ENCODE data around the gene GPRC5A.

GPRC5A gene

DNA sequence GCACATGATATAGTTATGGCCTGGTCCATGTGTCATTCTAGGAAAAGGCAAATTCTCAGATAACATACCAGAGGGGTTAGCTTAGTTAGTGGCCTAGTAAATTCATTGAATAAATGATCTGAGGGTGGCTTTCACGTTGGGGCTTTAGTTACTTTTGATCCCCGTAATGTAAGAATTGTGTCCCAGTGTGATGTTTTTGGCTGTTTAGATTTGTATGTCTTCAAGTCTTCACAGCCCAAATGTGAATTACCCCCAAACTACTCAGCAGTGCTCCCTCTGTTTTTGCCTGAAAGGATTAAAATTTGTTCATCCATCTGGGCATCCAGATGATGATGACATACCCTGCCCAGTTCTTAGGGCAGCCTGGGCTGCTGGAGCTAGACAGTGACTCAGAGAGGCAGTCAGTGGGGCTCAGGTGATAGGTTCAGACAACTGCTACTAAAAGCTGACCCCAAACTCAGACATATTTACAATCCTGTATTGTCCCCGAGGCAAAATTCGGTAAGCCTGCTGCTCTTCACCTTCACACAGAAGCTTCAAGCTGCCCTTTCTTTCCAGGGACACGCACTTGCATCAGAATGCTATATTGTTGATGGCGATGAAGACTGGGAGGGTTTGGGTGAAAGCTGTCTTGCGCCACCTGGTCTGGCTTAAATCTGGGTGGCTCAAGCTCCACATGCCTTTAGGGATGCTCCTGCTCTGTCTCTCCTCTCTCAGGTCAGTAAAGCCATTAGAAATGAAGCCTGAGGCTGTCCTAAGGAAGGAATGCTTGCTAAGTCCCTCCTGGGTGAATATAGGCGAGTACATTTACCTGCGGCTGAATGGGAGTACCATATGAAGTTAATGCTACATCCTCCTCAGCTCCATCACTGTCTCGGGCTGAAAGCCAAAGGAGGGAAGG, 50.3 kb downstream of the GPRC5A start:
- DNase-seq (ENCODE audit: low read depth in 2 of 2), result no peak

DNA sequence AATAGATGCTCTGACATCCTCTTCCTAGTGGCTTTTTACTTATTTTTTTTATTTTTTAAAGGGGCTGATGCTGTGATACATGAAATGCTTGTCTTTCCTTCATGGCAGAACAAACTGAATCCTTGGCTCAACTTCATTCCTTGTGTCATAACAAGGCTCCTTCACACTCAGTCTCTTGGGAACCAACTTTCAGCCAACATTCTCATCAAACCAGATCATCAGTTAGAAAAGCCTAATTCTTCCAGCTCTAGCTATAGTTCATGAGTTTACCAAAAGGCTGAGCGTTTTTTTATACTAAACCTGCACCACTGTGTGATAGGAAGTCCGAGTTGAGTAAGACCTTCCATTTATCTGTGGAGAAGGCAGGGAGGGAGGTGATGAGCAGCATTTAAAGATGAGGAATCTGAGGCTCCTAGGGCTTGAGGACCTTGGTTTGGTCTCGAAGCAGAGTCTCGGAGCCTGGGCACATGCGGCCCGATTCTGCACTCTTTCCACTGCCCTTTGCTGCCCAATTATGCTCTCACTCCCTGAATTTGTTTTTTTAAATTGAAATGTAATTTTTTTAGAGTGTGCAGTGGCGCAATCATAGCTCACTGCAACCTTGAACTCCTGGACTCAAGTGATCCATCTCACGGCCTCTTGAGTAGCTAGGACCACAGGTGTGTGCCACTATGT, 52.4 kb downstream of the GPRC5A start:
- no peak for DNase-seq (ENCODE audit: low read depth in 2 of 2)

DNA sequence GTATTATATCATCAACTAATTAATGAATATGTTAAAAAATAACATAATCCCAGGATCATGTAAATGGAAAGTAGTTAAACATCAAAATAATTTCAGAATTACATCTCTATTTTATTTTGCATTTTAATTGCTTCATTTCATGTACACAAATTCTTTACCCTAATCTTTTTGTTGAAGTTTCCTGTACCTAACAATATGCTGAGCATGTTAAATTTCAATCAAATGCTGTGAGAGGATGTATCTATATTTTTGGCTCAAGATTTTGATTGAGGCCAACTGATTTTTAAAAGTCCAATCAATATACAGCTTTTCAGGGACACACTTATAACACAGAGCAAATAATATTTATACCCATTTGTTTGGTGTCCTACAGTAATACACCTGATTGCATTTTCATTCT, 54.2 kb downstream of the GPRC5A start:
- DNase-seq (ENCODE audit: low read depth in 2 of 2), result no peak

DNA sequence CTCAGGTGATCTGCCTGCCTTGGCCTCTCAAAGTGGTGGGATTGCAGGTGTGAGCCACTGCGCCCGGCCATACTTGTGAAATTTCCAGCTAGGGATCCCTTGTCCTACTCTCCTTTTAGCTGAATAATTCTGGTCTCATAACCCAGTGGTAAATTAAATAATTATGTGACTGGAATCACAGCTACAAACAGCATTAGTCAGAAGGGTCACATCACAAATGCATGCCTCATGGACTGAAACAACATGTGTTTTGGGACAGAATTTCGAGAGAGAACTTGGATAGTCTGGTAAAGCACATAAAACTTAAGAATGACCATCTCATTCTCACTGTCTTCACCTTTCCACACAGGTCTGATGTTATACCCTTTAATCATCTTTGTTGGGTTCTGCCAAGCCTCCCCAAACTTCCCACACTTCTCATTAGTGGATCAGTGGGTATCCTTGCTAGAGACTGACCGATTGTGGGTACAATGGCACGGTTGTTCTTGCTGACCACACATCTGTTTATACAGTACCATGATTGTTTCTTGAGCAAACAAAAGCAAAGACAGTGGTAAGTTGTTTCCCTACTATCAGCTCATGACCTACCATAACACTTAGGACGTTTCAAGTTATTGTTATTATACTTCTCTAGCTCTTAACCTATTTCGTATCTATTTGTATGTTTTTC, 55.5 kb downstream of the GPRC5A start:
- DNase-seq (ENCODE audit: low read depth in 2 of 2), result no peak

DNA sequence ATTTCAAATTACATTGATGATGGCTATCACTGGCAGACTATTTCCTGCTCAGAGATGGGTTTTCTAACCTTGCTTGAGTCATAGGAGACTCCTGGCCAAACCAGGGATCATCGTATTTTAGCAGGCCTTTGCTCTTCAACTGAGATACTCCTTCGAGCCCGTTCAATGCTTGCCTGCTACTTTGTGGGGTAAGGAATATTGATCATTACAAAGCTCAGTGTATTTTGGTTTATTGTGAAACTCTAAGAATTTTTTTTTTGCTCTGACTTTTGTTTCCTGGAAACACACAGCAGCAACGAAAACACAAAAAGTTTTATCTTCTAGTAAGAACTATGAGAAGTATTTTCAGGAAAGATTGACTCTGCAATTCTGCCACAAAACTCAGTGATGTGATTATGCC, 56.5 kb downstream of the GPRC5A start:
- no peak for DNase-seq (ENCODE audit: low read depth in 2 of 2)

DNA sequence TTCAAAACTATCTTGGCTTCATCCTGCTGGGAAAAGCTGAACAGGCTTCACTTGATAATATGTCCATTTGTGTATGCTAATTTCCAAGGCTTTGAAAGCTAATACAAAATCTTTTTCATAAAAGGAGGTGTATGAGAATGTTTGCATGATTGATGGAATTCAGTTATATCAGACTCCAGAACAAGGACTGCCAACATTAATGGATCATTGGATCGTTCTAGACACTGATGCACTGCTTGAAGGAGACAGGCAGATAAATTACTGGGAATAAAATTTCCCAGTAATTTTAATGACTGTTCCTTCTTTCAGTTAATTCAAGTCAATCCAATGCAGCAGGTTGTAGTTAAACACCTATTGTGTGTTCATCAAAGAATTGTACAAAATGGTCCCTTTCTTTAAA, 60.1 kb downstream of the GPRC5A start:
- no peak for DNase-seq (ENCODE audit: low read depth in 2 of 2)

DNA sequence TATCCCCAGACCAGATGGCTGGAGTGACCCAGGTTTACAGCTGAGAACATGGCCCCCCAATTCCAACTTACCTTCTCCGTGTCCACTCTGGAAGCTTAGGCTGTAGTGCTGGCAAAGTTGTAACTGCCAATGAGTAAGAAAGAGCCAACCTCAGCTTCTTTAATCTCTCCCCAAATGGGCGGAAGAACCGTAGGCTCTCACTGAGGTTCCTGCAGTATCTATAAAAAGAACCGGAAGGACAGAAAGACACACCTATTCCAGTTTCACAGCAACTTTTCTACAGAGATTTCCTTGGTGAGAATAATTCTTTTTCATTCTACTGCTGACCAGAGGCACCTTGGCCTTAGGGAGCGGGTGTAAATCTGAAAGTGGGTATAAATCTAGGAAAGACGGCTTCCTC, 60.7 kb downstream of the GPRC5A start, which contains the start of gene GPRC5D:
Gene GPRC5D (minus strand): TSS at position 135 of the 400 bp plus-strand sequence. CDS start 1,786 bp downstream, outside the sequence.
- DNase-seq (ENCODE audit: low read depth in 2 of 2), result no peak

DNA sequence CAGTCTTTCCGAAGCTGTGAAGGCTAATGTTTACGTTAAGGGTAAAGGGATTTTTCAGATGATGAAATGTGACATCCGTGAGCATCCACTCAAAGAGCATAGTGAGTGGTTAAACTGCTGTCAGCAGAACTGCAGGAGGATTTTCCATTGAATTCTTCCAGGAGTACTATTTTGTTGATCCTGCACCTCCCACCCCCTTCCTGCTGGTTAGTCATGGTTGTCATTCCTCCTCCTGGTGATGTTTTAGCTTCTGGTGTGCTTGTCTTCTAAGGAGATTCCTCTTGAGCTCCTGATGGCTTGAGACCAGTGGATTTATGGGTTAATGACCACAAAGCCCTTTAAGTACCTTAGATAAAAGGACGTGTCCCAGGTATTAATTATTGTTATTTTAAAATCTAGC, 63.0 kb downstream of the GPRC5A start:
- no peak for DNase-seq (ENCODE audit: low read depth in 2 of 2)

DNA sequence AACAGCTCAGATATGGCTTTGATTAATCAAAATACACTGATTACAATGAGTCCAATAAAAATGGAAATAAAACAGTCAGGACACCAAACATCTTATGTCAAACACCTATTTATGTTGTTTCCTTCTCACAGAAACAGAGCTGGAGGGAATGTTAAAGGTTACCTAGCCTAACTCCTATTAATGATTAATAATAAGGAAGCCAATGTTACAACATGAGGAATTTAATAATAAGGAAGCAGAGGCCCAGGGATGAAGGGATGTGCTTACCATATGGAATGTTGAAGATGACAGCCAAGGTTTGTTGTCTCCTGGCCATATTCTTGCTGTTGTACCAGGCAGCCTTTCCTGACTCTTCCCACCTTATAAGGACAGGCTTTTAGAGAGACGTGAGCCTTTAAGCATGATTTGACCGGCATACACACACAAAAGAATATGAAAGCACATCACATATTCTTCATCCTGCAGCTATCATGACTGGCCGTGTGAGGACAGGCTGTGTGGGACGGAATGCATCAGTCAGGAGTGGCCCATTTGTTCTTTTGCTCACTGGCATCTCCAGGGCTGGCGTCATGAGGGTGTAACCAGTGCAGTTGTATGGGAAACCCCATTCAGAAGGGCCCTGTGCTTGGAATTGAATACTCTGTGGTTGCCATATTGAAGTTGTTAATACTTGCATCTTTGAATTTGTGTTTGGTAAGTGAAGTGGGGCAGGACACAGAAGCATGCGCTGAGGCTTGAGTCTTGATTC, 63.7 kb downstream of the GPRC5A start:
- no peak for DNase-seq (ENCODE audit: low read depth in 2 of 2)

DNA sequence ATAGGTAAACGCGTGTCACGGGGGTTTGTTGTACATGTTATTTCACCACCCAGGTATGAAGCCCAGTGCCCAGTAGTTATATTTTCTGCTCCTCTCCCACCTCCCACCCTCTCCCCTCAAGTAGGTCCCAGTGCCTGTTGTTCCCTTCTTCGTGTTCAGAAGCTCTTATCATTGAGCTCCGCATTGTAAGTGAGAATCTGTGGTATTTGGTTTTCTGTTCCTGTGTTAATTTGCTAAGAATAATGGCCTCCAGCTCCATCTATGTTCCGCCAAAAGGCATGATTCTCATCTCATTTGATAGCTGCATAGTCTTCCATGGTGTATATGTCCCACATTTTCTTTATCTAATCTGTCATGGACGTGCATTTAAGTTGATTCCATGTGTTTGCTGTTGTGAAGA, 67.5 kb downstream of the GPRC5A start:
- DNase-seq (ENCODE audit: low read depth in 2 of 2), result no peak

DNA sequence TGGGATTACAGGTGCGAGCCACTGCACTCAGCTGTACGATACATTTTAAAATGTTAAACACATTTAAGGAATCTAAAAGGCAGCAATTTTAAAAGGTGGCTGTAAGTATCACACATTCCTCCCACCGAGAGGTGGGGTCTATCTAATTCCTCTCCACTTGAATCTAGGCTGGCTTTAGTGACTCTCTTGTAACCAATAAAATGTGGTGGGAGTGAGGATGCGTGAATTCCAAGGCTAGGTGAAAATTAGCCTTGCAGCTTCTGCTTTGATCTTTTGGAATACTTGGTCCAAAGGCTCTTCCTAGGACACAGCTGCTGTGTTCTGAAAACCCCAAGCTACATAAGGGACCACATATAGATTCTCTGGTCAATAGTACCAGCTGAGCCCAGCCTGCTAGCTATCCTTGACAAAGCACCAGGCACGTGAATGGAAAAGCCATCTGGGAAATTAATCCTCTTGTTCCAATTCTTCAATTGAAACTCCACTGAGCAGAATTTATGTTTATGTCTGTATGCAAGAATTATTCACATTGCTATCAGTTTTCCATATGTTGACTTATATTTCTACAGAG, 69.4 kb downstream of the GPRC5A start:
- no peak for DNase-seq (ENCODE audit: low read depth in 2 of 2)

DNA sequence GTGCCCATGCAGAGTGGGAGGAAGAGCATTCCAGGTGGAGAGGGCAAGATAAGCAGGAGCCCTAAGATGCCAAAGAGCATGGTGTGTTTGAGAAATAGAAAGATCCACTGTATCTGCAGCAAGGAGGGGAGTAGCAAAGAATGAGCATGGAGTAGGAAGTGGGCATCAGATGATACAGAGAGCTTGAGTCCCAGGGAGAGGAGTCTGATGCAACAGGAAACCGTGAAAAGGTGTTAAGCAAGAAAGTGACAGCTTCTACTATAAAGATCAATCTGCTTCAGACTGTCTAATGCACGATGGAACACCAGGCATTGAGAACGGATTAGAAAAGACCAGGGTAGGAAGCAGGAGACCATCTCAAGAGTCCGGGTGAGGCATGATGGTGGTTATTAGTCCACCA, 72.9 kb downstream of the GPRC5A start:
- DNase-seq (ENCODE audit: low read depth in 2 of 2), result no peak

DNA sequence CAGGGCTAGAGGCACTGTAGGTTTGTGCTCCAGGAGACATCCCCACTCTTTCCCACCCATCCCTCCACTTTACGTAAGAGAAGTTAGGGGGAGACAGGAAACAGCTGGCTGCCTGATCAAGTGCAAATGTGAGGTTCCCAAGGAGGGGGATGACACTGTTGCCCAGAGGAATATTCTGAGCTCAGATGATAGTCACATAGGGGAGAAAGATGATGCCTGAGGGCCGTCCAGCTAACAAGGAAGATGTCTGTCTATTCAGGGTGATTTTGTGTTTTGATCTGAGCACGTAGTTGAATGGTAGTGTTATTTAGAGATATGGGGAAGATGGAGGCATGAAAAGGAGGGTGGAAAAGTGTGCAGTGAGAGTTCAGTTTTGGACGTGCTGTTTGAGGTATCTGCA, 74.5 kb downstream of the GPRC5A start:
- no peak for DNase-seq (ENCODE audit: low read depth in 2 of 2)

All from stimulated activated CD4-positive, alpha-beta T cell treated with anti-CD3 and anti-CD28 coated beads, Interleukin-15, amount 100 ng/mL, for 48 hours (primary cell).